GM18867 (cell line): ENCODE results near the gene HEATR5A.
"Not testable (repeated sequence)": the region's sequence is repeated elsewhere in the genome, so short reads cannot be mapped to it uniquely, and the experiment has no call there.

Experiments
- ATAC-seq: cut with Tn5 transposase; IDR thresholded peaks from one replicate; pipeline ENCODE4 v1.9.1; 2021; ENCODE audit warnings: mild to moderate bottlenecking, moderate library complexity; ENCODE audit not compliant: unreplicated experiment

Gene HEATR5A

DNA sequence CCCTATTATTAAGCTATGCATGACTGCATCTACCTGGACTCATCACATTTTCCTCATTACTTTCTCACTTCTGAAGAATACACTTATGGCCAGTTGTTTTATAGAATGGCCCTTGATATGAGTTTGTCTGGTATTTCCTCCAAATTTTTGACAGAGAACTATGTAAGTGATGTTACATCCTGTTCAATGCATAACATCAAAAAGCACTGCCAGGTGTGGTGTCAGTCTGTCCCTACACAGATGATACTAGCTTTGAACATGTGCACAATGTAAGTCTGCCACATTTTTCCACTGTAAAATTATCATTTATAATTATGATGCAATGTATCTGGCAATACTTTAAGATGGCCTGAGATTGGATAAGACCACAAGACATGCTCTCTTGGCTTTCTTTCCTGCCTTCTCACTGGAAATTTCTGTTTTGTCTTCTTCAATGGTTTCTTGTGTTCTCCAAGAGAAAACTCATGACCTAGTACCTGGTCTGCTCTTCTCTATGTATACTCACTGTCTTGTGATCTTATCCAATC lies 28.3 kb downstream of the HEATR5A start:
- ATAC-seq, result no peak

DNA sequence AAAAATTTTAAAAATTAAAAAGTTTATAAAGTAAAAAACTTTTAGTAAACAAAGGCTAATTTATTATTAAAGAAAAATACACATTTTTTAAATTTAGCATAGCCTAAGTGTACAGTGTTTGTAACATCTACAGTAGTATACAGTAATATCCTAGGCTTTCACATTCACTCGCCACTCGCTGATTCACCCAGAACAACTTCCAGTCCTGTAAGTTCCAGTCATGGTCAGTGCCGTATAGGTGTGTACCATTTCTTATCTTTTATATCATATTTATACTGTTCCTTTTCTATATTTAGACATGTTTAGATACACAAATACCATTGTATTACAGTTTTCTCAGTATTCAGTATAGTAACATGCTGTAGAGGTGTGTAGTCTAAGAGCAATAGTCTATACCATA lies 28.9 kb downstream of the HEATR5A start:
- no peak for ATAC-seq

GRCh38 chr14:31389946-31390345 lies 30.4 kb downstream of the HEATR5A start:
- no peak for ATAC-seq

GRCh38 chr14:31388687-31389413 lies 31.5 kb downstream of the HEATR5A start:
- peak; percentile 28 for ATAC-seq

- ATAC-seq, result no peak
Measured at GRCh38 chr14:31387091-31387490, 33.3 kb downstream of the HEATR5A start.

DNA sequence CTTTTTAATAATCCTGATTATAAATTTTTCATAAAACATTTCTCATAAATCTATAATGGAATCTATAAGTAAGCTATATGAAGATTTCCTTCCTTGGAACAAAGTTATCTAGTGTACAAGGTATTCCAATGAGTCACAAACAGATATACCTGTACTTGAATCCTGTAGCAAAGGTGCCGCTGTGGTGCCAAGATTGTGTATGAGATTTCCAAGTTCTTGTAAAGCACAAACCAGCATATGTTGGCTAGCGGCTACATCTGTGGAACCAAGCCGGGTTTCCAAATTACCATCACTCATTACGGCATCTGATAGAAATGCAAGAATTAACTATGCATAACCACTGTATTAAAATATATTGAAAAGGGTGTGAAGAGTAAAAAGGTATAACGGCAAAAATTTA lies 34.1 kb downstream of the HEATR5A start:
- ATAC-seq, result no peak

GRCh38 chr14:31382221-31382620 lies 38.1 kb downstream of the HEATR5A start:
- ATAC-seq, result no peak

- no peak for ATAC-seq
Measured at GRCh38 chr14:31380106-31380505, 40.2 kb downstream of the HEATR5A start.

- not testable (repeated sequence) for ATAC-seq
Measured at GRCh38 chr14:31379125-31379947, 41.0 kb downstream of the HEATR5A start.

GRCh38 chr14:31377433-31377832 lies 42.9 kb downstream of the HEATR5A start:
- no peak for ATAC-seq

DNA sequence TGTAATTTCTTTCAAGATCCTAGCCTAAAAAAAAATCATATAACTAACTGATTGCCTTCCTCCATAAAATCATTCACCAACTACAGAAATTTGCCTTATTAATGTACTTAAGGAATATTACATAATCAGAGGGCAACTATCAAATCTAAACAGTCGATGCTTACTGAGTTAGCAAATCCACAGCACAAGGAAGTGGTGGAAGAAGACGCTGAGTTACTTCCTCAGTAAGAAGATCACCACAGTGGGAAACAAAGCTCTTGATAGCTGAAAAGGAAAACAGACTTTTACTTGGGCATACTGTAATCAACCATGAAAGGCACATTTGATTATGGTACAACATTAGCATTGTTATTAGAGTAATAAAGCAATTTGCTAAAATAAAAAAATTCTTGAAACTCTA lies 48.7 kb downstream of the HEATR5A start:
- no peak for ATAC-seq

- no peak for ATAC-seq
Measured at GRCh38 chr14:31363331-31364073, 56.8 kb downstream of the HEATR5A start.

GRCh38 chr14:31362746-31363145 lies 57.6 kb downstream of the HEATR5A start:
- ATAC-seq, result no peak

GRCh38 chr14:31361761-31362160 lies 58.6 kb downstream of the HEATR5A start:
- ATAC-seq, result not testable (repeated sequence)

- ATAC-seq, result no peak
Measured at GRCh38 chr14:31360919-31361662, 59.3 kb downstream of the HEATR5A start.

DNA sequence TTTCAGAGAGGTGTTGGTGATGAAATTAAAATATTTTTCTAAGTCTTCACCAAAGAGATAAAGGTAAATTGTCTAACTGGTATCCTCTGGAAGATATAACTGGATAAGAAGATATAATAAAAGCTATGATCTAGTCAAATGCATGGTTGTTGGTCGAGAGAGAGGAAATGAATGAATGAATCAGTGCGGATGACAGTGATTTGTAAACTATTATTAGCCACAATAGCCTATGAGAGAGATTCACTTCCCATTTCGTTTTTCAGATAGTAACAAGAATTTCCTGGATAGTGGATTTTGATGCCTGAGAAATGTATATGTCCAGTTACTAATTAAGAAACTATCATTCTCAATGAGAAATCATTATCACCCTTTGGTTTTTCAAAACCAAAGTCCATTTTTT lies 63.1 kb downstream of the HEATR5A start:
- no peak for ATAC-seq

- no peak for ATAC-seq
Measured at GRCh38 chr14:31346097-31346496, 74.3 kb downstream of the HEATR5A start.

- no peak for ATAC-seq
Measured at GRCh38 chr14:31341280-31341679, 79.1 kb downstream of the HEATR5A start.

DNA sequence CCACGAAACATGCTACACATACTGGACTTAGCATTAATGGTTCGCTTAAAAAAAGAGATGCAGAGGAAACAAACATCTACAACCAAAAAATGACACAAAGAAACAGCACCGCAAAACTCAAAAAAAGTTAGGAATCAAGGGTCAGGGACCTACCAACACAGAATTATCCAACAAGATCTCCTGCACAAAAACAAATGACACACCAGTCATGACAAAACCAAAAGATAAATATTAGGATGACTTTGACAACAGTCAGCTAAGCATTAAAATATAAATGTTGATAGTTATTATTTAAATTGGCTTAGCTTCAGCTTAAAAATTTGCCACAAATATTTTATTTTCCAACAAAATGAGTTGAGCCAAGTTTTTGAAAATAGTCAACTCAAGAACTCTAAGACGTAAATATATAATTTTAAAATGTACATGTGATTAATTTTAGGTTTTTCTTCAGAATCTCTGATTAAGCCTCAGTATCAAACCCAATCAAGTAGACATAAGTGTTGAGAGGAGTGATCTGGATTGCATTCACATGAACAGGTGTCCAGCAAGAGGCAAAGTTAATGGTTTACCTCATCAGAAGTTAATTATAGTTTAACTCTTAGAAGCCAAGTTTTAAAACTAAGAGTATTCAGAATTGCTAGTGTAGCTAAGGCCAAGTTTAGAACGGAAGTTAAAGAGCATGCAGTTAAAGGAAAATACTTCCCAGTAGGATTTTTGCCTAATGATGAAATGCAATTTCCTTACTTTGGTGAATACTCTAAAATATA lies 79.9 kb downstream of the HEATR5A start:
- ATAC-seq, result no peak

DNA sequence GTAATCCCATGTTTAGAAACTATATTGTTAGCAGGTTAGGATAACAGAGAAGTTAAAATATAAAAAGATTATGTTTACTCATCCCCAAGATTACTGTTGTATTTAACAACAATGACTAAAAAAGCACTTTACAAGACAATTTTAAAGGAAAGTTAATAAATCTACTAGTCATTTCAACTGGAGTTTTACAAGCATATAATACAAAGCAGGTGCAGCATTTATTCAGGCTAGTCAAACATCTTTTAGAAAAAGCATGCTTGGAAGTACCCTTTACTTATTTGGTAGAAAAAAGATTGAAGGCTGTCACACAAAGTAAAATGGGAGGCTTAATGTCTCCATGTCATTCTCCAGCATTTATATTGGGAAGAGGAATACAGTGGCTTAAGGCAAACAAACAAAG lies 80.6 kb downstream of the HEATR5A start:
- no peak for ATAC-seq
